Uterus (tissue), 4 donors: ENCODE data around the gene RET. TPM values are rescaled to one million over a fixed set of nuclear protein-coding genes. Genes with fewer than 3 reads are reported as not detected.

Experiments used
- DNase-seq, 2 donors: peaks; one replicate each; pipeline ENCODE4 v3.0.0-alpha.2; 2019 to 2020
- H3K27ac ChIP-seq, 2 donors: fragments of 200-600 bp; sonication (generic); 1 replicate in 1 of 2; 2 replicates in 1 of 2; pipeline ENCODE4 v1.5.1; 2016 to 2018
- H3K27me3 ChIP-seq, 2 donors: fragments of 200-600 bp; sonication (generic); one replicate each; pipeline ENCODE4 v1.5.1; 2018 to 2019; ENCODE audit warnings: control low read depth in 1 of 2
- H3K36me3 ChIP-seq, 2 donors: fragments of 200-600 bp; sonication (generic); one replicate each; pipeline ENCODE4 v1.5.1; 2019; ENCODE audit warnings: control low read depth in 1 of 2
- H3K4me1 ChIP-seq, 2 donors: fragments of 200-600 bp; sonication (generic); one replicate each; pipeline ENCODE4 v1.5.1; 2018 to 2019; ENCODE audit warnings: control low read depth in 1 of 2
- H3K4me3 ChIP-seq, 2 donors: fragments of 200-600 bp; sonication (generic); 1 replicate in 1 of 2; 2 replicates in 1 of 2; pipeline ENCODE4 v1.5.1; 2018 to 2019; ENCODE audit warnings: mild to moderate bottlenecking in 1 of 2
- H3K9me3 ChIP-seq, 2 donors: fragments of 200-600 bp; sonication (generic); one replicate each; pipeline ENCODE4 v1.5.1; 2019; ENCODE audit warnings: control low read depth in 1 of 2
- POLR2A ChIP-seq, 2 donors: fragments of 450-650 bp; IDR thresholded peaks; one replicate each; pipeline ENCODE4 v1.6.1; 2016; ENCODE audit warnings: antibody characterized with exemption in 2 of 2, mild to moderate bottlenecking in 1 of 2, moderate library complexity in 1 of 2
- intact Hi-C: fragments of 100-400 bp; cut with DNase I; formaldehyde crosslinking; loops from one replicate; pipeline ENCODE4 v1.15.1; 2023; ENCODE audit warnings: low total_unique reads
- total RNA-seq, 4 donors: library from RNA; depleted of rRNA in 3 of 4; stranded (reverse); fragments of >200 nt in 3 of 4; gene quantifications; one replicate each; pipeline versions ENCODE4 v1.1.0 to v1.2.4, GENCODE V29; 2014 to 2023
- TF ChIP-seq, protein P1 (sequence below), 4 experiments: fragments of 200-600 bp in 2 of 4; fragments of 450-650 bp in 2 of 4; sonication (generic) in 2 of 4; IDR thresholded peaks; one replicate each; pipeline ENCODE4 v1.5.1; 2016 to 2019; ENCODE audit warnings: antibody characterized with exemption in 4 of 4, mild to moderate bottlenecking in 2 of 4, moderate library complexity in 1 of 4
- donor health status: DM: yes; HTN: yes; CAD: no.

Gene RET
- total RNA-seq, 4 donors from 2014 or later, result under 0.01 to 6.3 (median 1.0) TPM

DNA sequence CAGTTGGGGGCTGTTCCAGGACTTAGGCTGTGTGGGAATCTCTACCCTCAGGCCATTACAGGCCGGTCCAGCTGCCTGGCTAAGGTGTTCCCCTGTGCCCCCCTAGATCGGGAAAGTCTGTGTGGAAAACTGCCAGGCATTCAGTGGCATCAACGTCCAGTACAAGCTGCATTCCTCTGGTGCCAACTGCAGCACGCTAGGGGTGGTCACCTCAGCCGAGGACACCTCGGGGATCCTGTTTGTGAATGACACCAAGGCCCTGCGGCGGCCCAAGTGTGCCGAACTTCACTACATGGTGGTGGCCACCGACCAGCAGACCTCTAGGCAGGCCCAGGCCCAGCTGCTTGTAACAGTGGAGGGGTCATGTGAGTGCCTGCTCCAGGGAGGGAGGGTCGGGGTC lies 34.2 kb downstream of the RET start:
- no peak for TF ChIP-seq POLR2A (IDR thresholded peaks at IDR 0.05)
- TF ChIP-seq, protein P1, sequence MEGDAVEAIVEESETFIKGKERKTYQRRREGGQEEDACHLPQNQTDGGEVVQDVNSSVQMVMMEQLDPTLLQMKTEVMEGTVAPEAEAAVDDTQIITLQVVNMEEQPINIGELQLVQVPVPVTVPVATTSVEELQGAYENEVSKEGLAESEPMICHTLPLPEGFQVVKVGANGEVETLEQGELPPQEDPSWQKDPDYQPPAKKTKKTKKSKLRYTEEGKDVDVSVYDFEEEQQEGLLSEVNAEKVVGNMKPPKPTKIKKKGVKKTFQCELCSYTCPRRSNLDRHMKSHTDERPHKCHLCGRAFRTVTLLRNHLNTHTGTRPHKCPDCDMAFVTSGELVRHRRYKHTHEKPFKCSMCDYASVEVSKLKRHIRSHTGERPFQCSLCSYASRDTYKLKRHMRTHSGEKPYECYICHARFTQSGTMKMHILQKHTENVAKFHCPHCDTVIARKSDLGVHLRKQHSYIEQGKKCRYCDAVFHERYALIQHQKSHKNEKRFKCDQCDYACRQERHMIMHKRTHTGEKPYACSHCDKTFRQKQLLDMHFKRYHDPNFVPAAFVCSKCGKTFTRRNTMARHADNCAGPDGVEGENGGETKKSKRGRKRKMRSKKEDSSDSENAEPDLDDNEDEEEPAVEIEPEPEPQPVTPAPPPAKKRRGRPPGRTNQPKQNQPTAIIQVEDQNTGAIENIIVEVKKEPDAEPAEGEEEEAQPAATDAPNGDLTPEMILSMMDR (IDR thresholded peaks at IDR 0.05), result no peak
- H3K36me3 ChIP-seq, result no peaks in the 10 kb centered on the region
- H3K27me3 ChIP-seq, result no peaks in the 10 kb centered on the region
- H3K4me3 ChIP-seq, result no peak overlapping the region
- intact Hi-C loops, result no loop called here
- no peak for DNase-seq
- no peaks in the 10 kb centered on the region for H3K4me1 ChIP-seq
- no peak overlapping the region for H3K27ac ChIP-seq
- H3K9me3 ChIP-seq, result no peaks in the 10 kb centered on the region

- H3K36me3 ChIP-seq, result no peaks in the 10 kb centered on the region
- no peak overlapping the region for H3K4me3 ChIP-seq
- no peaks in the 10 kb centered on the region for H3K9me3 ChIP-seq
- no peak overlapping the region for H3K27ac ChIP-seq
- DNase-seq, result no peak
- no peak for TF ChIP-seq POLR2A (IDR thresholded peaks at IDR 0.05)
- TF ChIP-seq, protein P1 (IDR thresholded peaks at IDR 0.05), result no peak
- no peaks in the 10 kb centered on the region for H3K4me1 ChIP-seq
- H3K27me3 ChIP-seq, result no peaks in the 10 kb centered on the region
- intact Hi-C loops, result no loop called here
Measured at GRCh38 chr10:43111921-43112607, 35.2 kb downstream of the RET start.

DNA sequence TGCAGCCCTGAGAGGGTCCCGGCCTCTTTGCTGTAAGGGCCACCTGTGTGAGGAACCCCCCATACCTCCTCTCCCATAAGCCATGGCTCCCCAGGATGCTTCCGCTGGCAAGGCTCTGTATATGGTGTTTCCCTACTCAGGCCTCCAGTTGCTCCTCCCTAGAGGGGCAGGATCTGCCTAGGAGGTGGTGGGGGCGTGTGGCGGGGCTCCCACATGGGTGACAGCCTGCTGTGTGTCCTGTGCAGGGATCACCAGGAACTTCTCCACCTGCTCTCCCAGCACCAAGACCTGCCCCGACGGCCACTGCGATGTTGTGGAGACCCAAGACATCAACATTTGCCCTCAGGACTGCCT lies 35.7 kb downstream of the RET start:
- Histone ChIP-seq H3K4me1 (no peaks in the 10 kb centered on the region), H3K9me3 (no peaks in the 10 kb centered on the region), H3K27me3 (no peaks in the 10 kb centered on the region), H3K27ac (no peak overlapping the region), H3K4me3 (no peak overlapping the region), H3K36me3 (no peaks in the 10 kb centered on the region)
- DNase-seq, result no peak
- intact Hi-C loops, result no loop called here
- TF ChIP-seq, protein P1 (IDR thresholded peaks at IDR 0.05), result no peak
- TF ChIP-seq POLR2A (IDR thresholded peaks at IDR 0.05), result no peak

DNA sequence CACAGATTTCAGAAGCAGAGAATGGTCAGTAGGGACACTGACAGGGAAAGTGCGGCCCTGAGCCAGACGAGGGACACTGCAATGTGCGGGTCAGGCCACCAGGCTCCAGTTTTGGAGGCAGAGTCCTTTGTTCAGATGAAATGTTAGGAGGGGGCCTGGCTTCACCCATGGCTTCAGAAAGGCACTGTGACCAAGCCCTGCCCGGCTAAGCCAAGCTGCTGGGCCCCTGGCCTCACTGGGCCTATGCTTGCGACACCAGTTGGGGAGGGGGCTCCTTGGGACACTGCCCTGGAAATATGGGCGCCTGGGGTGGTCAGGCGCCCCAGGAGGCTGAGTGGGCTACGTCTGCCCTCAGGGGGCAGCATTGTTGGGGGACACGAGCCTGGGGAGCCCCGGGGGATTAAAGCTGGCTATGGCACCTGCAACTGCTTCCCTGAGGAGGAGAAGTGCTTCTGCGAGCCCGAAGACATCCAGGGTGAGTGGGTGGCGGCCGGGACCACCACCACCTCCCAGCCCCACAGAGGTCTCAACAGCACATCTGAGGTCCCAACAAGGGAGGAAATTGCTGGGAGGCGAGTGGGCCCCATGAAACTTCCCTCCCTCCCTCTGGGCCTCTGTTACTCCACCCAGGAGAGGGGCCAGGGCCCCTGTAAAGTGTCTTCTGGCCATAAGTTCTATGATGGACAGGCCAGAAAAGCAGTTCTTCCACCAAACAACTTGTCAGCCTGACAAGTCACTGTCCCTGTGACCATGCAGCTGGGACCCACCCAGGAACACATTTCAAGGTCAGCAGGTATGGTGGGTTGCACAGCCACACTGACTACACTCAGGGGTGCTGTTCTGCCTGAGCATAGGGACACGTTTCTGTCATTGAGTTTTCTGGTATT lies 36.6 kb downstream of the RET start:
- H3K27ac ChIP-seq, result no peak overlapping the region
- H3K4me1 ChIP-seq, result no peaks in the 10 kb centered on the region
- no peaks in the 10 kb centered on the region for H3K9me3 ChIP-seq
- TF ChIP-seq, protein P1 (IDR thresholded peaks at IDR 0.05), result no peak
- TF ChIP-seq POLR2A (IDR thresholded peaks at IDR 0.05), result no peak
- no peak overlapping the region for H3K4me3 ChIP-seq
- H3K36me3 ChIP-seq, result no peaks in the 10 kb centered on the region
- intact Hi-C loops, result no loop called here
- DNase-seq, result no peak
- no peaks in the 10 kb centered on the region for H3K27me3 ChIP-seq

- intact Hi-C loops, result no loop called here
- DNase-seq, result no peak
Measured at GRCh38 chr10:43114088-43114742, 37.3 kb downstream of the RET start.

More at GRCh38 chr10:43114088-43114742, 37.3 kb downstream of the RET start:
- Histone ChIP-seq H3K9me3 (no peaks in the 10 kb centered on the region), H3K27ac (no peak overlapping the region), H3K36me3 (no peaks in the 10 kb centered on the region), H3K4me1 (no peaks in the 10 kb centered on the region), H3K27me3 (no peaks in the 10 kb centered on the region), H3K4me3 (no peak overlapping the region)
- TF ChIP-seq POLR2A (IDR thresholded peaks at IDR 0.05), result no peak
- TF ChIP-seq, protein P1 (IDR thresholded peaks at IDR 0.05), result no peak
